NCI-H748 (cell line): ENCODE data around the gene SND1.
"Not testable (repeated sequence)": the region's sequence is repeated elsewhere in the genome, so short reads cannot be mapped to it uniquely, and the experiment has no call there.

Experiments
- DNase-seq: peaks from one replicate; lab custom pipeline; 2025; ENCODE audit not compliant: unreplicated experiment; lab: John Stamatoyannopoulos, UW

SND1 gene

GRCh38 chr7:128107516-128107915 is 455.5 kb downstream of the SND1 start:
- not testable (repeated sequence) for DNase-seq

DNA sequence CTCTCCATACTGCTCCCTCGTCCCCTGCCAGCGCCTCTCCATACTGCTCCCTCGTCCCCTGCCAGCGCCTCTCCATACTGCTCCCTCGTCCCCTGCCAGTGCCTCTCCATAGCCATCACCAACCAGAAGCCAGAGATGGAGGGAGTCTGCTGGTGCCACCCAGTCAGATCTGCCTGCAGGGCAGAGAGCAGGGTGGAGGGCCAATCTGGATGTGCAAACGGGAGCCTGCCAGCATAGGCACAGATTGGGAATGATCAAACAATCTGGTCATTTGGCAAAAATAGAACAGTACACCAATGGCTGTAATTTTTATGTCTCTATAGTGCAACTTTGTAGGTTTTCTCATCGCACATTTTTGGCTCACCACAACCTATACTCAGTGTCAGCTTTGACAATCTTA is 456.1 kb downstream of the SND1 start:
- DNase-seq, result no peak

DNA sequence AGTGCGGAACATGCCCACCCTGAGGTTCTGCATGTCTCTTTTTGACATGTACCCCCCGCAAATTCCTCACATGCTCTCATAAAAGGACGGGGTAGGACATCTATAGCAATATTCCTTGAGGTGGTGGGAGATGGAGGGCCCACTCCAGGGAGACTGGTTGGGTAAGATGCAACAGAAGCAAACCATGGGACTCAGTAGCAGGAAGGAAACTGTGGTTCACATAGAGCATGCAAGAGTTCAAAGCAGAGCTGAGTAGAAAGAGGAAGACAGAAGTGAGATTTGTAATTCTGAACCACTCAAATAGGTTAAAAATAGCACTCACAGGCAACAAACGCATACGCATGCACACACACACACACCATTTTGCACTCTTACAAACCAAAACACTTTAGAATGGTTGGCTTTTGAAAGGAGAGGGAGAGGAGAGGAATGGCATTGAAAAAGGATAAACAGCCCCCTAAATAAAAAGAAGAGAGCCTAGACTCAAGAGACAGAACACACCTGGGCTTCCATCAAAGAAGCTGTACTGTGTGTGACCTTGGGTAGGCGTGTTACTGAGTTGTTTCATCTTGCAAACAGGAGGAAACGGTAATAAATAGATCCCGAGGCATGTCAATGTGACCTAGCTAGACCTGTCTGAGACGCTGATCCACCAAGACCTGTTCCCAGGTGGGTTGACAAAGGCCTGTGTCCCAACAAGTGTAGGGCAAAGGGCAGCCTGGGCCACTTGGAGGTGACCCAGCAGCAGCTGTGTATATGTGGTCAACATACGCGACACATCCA is 456.8 kb downstream of the SND1 start:
- DNase-seq, result no peak

DNA sequence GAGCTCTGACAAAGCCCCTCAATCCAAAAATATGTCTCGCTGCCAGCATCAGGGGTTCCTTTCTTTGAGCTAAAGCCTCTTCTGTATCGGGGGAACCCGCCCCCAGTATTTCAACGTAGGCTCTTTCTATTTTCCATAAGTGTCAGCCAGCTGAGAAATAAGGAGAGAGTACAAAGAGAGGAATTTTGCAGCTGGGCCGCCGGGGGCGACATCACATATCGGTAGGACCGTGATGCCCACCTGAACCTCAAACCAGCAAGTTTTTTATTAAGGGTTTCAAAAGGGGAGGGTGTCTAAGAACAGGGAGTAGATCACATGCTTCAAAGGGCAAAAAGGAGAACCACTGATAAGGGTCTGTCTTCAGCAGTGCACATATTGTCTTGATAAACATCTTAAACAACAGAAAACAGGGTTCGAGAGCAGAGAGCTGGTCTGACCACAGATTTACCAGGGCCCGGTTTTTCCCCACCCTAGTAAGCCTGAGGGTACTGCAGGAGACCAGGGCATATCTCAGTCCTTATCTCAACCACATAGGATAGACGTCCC is 457.5 kb downstream of the SND1 start:
- DNase-seq, result not testable (repeated sequence)

- no peak for DNase-seq
These were observed 458.8 kb downstream of the SND1 start for GRCh38 chr7:128110641-128111364.

DNA sequence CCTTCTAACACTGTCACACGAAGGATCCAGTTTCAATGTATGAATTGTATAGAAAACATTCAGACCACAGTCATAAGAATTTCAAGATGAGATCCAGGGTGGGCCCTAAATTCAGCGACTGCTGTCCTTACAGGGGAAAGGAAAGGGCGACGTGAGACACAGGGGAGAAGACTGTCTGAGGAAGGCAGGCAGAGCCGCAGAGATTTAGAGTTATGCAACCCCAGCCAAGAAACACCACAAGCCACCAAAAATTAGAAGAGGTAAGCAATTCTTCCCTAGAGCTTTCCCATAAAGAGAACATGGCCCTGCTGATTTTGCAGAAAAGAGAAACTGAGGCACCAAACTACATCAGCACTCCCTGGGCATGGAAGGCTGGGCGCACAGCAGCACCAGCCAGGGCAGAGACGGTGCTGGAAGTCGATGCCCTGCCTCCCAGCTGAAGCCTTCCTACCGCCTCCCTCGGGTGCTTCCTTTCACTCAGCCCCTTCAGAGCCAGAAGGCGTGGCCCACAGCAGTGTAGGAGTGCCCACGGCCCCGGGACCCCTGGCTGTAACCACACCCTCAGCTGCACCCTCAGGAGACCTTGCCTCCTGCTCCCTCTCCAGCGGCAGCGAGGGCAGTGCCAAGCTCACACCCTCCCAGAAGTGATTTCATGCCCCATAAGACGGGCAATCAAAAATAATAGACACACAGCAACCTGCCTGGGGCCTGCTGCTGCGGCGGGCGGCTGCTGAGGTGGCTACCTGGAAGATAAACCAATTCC is 460.2 kb downstream of the SND1 start:
- DNase-seq, result no peak

- DNase-seq, result no peak
These were observed 460.8 kb downstream of the SND1 start for GRCh38 chr7:128112781-128113221.

DNA sequence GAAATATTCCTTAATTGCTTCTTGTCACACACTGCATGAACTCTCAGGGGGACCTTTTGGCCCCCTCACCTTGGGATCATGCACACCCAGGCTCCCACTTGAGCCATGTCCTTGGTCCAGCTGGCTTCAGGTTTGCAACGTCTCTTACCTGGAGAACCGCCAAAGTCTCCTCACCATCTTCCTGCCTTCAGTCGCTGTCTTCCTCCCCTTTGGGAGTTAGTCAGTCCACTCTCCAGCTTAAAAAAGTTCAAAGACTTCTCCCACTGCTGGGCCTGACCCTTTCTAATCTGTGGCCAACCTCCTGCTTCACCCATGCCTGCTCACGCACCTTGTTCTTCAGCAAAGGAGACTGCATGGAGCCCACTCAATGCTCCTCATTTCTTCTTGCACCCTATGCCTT is 461.8 kb downstream of the SND1 start:
- DNase-seq, result no peak

- no peak for DNase-seq
These were observed 462.8 kb downstream of the SND1 start for GRCh38 chr7:128114806-128115205.

GRCh38 chr7:128115336-128115820 is 463.4 kb downstream of the SND1 start:
- DNase-seq, result no peak

- no peak for DNase-seq
These were observed 464.1 kb downstream of the SND1 start for GRCh38 chr7:128115821-128116723.

DNA sequence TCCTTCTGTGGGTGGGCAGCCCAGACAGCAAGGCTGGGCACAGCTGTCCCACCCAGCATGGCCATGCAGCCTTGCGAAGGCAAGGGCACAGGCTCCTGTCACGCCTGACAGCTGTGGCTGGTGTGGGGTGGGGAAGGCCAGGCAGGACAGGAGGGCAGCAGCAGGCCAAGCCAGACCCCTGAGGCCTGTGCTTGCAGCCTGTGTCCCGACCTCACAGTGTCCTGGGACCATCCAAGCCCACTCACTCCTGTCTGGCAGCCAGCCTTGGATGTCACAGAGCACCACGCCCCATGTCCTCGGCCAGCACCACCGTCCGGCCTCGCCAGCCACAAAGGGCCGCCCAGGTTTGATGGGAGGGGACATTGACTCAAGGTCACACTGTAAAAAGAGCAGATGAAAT is 464.7 kb downstream of the SND1 start:
- no peak for DNase-seq

DNA sequence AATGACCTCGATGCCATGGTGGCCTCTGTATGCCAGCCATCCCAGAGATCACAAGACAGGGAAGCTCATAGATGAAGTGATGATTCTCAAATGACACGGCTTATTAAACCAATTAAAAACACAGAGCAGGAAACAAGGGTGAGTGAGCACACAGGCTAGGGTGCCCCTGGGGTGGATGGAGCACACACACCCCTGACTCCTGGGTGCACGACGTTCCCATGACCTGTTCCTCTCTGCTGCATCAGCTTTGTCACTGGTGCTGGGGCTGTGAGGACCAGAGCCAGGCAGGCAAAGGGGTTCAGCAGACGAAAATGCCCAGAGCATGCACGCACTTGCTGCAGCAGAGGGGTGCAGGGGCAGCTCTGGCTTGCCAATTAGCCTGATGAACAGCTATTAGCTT is 465.7 kb downstream of the SND1 start:
- DNase-seq, result no peak

GRCh38 chr7:128119036-128119435 is 467.0 kb downstream of the SND1 start:
- DNase-seq, result no peak

- DNase-seq, result no peak
These were observed 468.1 kb downstream of the SND1 start for GRCh38 chr7:128120116-128120515.

GRCh38 chr7:128120976-128121490 is 469.0 kb downstream of the SND1 start:
- DNase-seq, result no peak

DNA sequence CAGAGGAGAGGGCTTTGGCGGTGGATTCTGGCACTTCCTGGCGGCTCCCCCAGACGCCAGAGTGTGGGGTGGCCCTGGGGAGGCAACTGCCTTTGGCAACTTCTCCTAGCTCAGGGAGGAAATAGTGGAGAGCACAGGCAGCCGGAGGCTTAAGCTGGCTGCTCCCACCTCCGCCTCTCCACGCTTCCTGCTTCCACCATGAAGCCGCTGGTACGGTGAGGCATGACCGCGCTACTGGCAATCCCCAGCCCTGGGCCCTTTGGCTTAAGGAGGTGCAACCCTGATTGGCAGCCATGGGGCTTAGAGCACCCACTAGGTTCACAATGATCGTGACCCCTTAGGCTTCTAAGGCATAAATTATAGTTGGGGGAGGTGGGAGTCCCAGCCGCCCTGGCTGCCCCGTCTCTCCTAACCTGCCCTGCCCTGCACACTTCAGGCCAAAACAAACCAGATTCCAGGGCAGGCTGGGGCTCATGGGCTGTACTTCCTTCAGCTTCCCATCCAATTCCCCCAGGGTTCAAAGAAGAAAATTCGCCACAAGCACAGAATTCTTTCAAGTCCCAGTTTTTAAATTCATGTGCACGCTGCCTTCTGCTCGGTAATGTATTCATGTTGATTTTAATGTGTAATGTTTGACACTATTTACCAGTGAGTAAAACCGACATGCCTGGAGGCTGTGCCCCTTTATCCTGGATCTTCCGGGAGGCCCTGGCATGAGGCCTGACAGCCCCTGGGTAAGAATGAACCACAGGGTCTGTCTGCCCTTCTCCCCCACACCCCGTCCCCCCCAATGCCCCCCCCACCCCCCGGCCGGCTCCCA is 469.9 kb downstream of the SND1 start:
- DNase-seq, result no peak

DNA sequence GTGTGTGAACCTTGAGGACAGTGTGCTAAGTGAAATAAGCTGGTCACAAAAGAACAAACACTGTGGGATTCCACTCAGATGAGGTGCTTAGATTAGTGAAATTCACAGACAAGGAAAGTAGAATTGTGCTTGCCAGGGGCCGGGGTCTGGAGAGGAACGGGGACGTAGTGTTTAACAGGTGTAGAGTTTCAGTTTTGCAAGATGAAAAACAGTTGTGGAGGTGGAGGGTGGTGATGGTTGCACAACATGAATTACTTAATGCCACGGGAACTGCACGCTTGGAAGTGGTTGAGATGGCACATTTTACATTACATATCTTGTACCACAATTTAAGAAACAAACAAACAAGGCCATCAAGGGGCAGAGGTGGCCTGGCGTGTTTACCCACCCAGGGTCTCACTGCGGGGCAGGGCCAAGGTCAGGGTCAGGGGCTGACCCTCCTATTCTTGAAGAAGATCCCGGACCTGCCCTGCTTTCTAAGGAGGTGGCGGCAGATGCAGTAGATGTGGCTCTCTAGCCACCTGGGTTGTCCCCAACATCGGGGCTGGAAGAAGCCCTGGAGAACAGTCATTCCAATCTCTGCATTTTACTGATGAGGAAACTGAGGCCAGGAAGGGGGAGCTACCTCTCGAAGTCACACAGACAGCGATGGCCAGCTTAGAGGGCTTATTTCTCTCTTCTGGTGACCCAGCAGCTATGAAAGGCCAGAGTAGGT is 470.7 kb downstream of the SND1 start:
- DNase-seq, result no peak
